ENCODE data around the gene SEC62. TPM values are rescaled to one million over a fixed set of nuclear protein-coding genes. Genes with fewer than 3 reads are reported as not detected.

Gene SEC62
- total RNA-seq, 3 donors from 2014 or later (not counting 1 experiment from before 2014, with no cell fraction given) = 83.3 to 88.5 (median 86.6) TPM

- Histone ChIP-seq H3K36me3 (ENCODE audit: control insufficient read depth, insufficient read depth, low read length) (no peaks in the 10 kb centered on the region), H3K27ac (ENCODE audit: low read length) (peak overlapping the region; percentile 71), H3K4me1 (ENCODE audit: control insufficient read depth, insufficient read depth, low read length) (peaks cover 4% of the 10 kb centered on the region), H3K9me3 (ENCODE audit: control insufficient read depth, insufficient read depth, low read length) (no peaks in the 10 kb centered on the region), H3K4me3 (ENCODE audit: low read length) (no peak overlapping the region), H3K27me3 (ENCODE audit: control insufficient read depth, insufficient read depth, low read length) (no peaks in the 10 kb centered on the region)
- Mint-ChIP-seq H3K27ac (no peak overlapping the region), H3K9me3 (no peaks in the 10 kb centered on the region), H3K36me3 (no peaks in the 10 kb centered on the region), H3K4me3 (no peak overlapping the region), H3K27me3 (ENCODE audit: low read depth in 2 of 2) (no peaks in the 10 kb centered on the region), H3K4me1 (peaks cover 3 to 8% of the 10 kb centered on the region in 2 donors)
- ATAC-seq = no peak
- TF ChIP-seq CTCF (IDR thresholded peaks at IDR 0.05) = no peak
- intact Hi-C loops (cut with micrococcal nuclease) = no loop called here
- no peak for DNase-seq
- 83% methylated on average over 4 of the region's 8 CpGs for WGBS (ENCODE audit: insufficient coverage)
Measured at GRCh38 chr3:170044271-170044670, 77.7 kb downstream of the SEC62 start.

GRCh38 chr3:170044795-170045244 lies 78.2 kb downstream of the SEC62 start:
- peaks cover 4% of the 10 kb centered on the region for H3K4me1 ChIP-seq (ENCODE audit: control insufficient read depth, insufficient read depth, low read length)
- H3K27ac ChIP-seq (ENCODE audit: low read length) = peak overlapping the region; percentile 71
- Mint-ChIP-seq H3K27ac (no peak overlapping the region), H3K27me3 (ENCODE audit: low read depth in 2 of 2) (no peaks in the 10 kb centered on the region), H3K4me1 (peaks cover 3 to 8% of the 10 kb centered on the region in 2 donors), H3K9me3 (no peaks in the 10 kb centered on the region), H3K36me3 (no peaks in the 10 kb centered on the region), H3K4me3 (no peak overlapping the region)
- H3K27me3 ChIP-seq (ENCODE audit: control insufficient read depth, insufficient read depth, low read length) = no peaks in the 10 kb centered on the region
- no peak for TF ChIP-seq CTCF (IDR thresholded peaks at IDR 0.05)
- H3K4me3 ChIP-seq (ENCODE audit: low read length) = no peak overlapping the region
- intact Hi-C loops (cut with micrococcal nuclease) = no loop called here
- ATAC-seq (no peak), DNase-seq (no peak)
- no peaks in the 10 kb centered on the region for H3K36me3 ChIP-seq (ENCODE audit: control insufficient read depth, insufficient read depth, low read length)
- no peaks in the 10 kb centered on the region for H3K9me3 ChIP-seq (ENCODE audit: control insufficient read depth, insufficient read depth, low read length)
- WGBS (ENCODE audit: insufficient coverage) = 25% methylated on average over 8 of the region's 8 CpGs

GRCh38 chr3:170046269-170047132 lies 79.9 kb downstream of the SEC62 start:
- Histone ChIP-seq H3K36me3 (ENCODE audit: control insufficient read depth, insufficient read depth, low read length) (no peaks in the 10 kb centered on the region), H3K27ac (ENCODE audit: low read length) (no peak overlapping the region), H3K4me3 (ENCODE audit: low read length) (no peak overlapping the region), H3K9me3 (ENCODE audit: control insufficient read depth, insufficient read depth, low read length) (no peaks in the 10 kb centered on the region), H3K4me1 (ENCODE audit: control insufficient read depth, insufficient read depth, low read length) (peaks cover 4% of the 10 kb centered on the region), H3K27me3 (ENCODE audit: control insufficient read depth, insufficient read depth, low read length) (no peaks in the 10 kb centered on the region)
- ATAC-seq = no peak
- Mint-ChIP-seq H3K36me3 (no peaks in the 10 kb centered on the region), H3K4me1 (peaks cover 0 to 3% of the 10 kb centered on the region in 2 donors), H3K27me3 (ENCODE audit: low read depth in 2 of 2) (no peaks in the 10 kb centered on the region), H3K4me3 (no peak overlapping the region), H3K27ac (no peak overlapping the region), H3K9me3 (no peaks in the 10 kb centered on the region)
- DNase-seq = no peak
- intact Hi-C loops (cut with micrococcal nuclease) = no loop called here
- no peak for TF ChIP-seq CTCF (IDR thresholded peaks at IDR 0.05)
- WGBS (ENCODE audit: insufficient coverage) = 98% methylated on average over 5 of the region's 5 CpGs

GRCh38 chr3:170047133-170047404 lies 80.5 kb downstream of the SEC62 start:
- H3K9me3 Mint-ChIP-seq = no peaks in the 10 kb centered on the region
- 92% methylated on average over 3 of the region's 3 CpGs for WGBS (ENCODE audit: insufficient coverage)
- Histone ChIP-seq H3K27ac (ENCODE audit: low read length) (no peak overlapping the region), H3K27me3 (ENCODE audit: control insufficient read depth, insufficient read depth, low read length) (no peaks in the 10 kb centered on the region), H3K4me3 (ENCODE audit: low read length) (no peak overlapping the region), H3K36me3 (ENCODE audit: control insufficient read depth, insufficient read depth, low read length) (no peaks in the 10 kb centered on the region), H3K4me1 (ENCODE audit: control insufficient read depth, insufficient read depth, low read length) (peaks cover 4% of the 10 kb centered on the region), H3K9me3 (ENCODE audit: control insufficient read depth, insufficient read depth, low read length) (no peaks in the 10 kb centered on the region)
- no peak for TF ChIP-seq CTCF (IDR thresholded peaks at IDR 0.05)
- intact Hi-C loops (cut with micrococcal nuclease) = no loop called here
- peaks cover 0 to 3% of the 10 kb centered on the region in 2 donors for H3K4me1 Mint-ChIP-seq
- DNase-seq (no peak), ATAC-seq (no peak)
- no peak overlapping the region for H3K4me3 Mint-ChIP-seq
- no peaks in the 10 kb centered on the region for H3K27me3 Mint-ChIP-seq (ENCODE audit: low read depth in 2 of 2)
- H3K27ac Mint-ChIP-seq = no peak overlapping the region
- H3K36me3 Mint-ChIP-seq = no peaks in the 10 kb centered on the region

All from natural killer cell (primary cell).